HEK293T (cell line): Measurements from ENCODE around the gene ZNHIT6.

Experiments used
- CTCF ChIA-PET: fragments of 350-600 bp; formaldehyde crosslinking; extraction: SDS; loops from one replicate; lab custom pipeline; 2021; ENCODE audit warnings: antibody characterized with exemption, inconsistent platforms; lab: Yijun Ruan, JAX
- POLR2A ChIA-PET: fragments of 350-600 bp; formaldehyde crosslinking; extraction: SDS; loops from one replicate; lab custom pipeline; 2020; ENCODE audit warnings: antibody characterized with exemption, inconsistent platforms; lab: Yijun Ruan, JAX
- DNase-seq: peaks from one replicate; pipeline ENCODE4 v3.0.0; 2012; ENCODE audit warnings: mixed read lengths; ENCODE audit errors: extremely low spot score
- ARNT ChIP-seq: fragments of 450-650 bp; IDR thresholded peaks from 2 replicates; pipeline ENCODE4 v1.6.1; 2017; ENCODE audit warnings: mild to moderate bottlenecking
- BHLHE40 ChIP-seq: fragments of 450-650 bp; IDR thresholded peaks from 2 replicates; pipeline ENCODE4 v1.6.1; 2016; ENCODE audit warnings: mild to moderate bottlenecking, moderate library complexity, borderline replicate concordance
- CTBP1 ChIP-seq: fragments of 450-650 bp; IDR thresholded peaks from 2 replicates; pipeline ENCODE4 v1.6.1; 2016; ENCODE audit warnings: borderline replicate concordance
- ELF4 ChIP-seq: fragments of 450-650 bp; IDR thresholded peaks from 2 replicates; pipeline ENCODE4 v1.6.1; 2017; ENCODE audit warnings: antibody characterized with exemption
- FOXA1 ChIP-seq: fragments of 450-650 bp; IDR thresholded peaks from 2 replicates; pipeline ENCODE4 v1.6.1; 2016; ENCODE audit warnings: mild to moderate bottlenecking
- FOXK2 ChIP-seq: fragments of 450-650 bp; IDR thresholded peaks from 2 replicates; pipeline ENCODE4 v1.6.1; 2016; ENCODE audit warnings: mild to moderate bottlenecking
- FOXM1 ChIP-seq: fragments of 450-650 bp; IDR thresholded peaks from 2 replicates; pipeline ENCODE4 v1.6.1; 2017; ENCODE audit warnings: mild to moderate bottlenecking, borderline replicate concordance
- HDGF ChIP-seq: fragments of 450-650 bp; IDR thresholded peaks from 2 replicates; pipeline ENCODE4 v1.6.1; 2017; ENCODE audit warnings: antibody characterized with exemption, borderline replicate concordance
- L3MBTL2 ChIP-seq: fragments of 450-650 bp; conservative IDR thresholded peaks from 2 replicates; pipeline ENCODE4 v1.6.1; 2016; ENCODE audit warnings: mild to moderate bottlenecking
- LEF1 ChIP-seq: fragments of 450-650 bp; IDR thresholded peaks from 2 replicates; pipeline ENCODE4 v1.6.1; 2017; ENCODE audit warnings: mild to moderate bottlenecking, borderline replicate concordance
- NFRKB ChIP-seq: fragments of 450-650 bp; IDR thresholded peaks from 2 replicates; pipeline ENCODE4 v1.6.1; 2016; ENCODE audit warnings: mild to moderate bottlenecking, moderate library complexity
- SP1 ChIP-seq: fragments of 450-650 bp; IDR thresholded peaks from 2 replicates; pipeline ENCODE4 v1.6.1; 2017
- SUZ12 ChIP-seq: fragments of 450-650 bp; IDR thresholded peaks from 2 replicates; pipeline ENCODE4 v1.6.1; 2016; ENCODE audit warnings: mild to moderate bottlenecking
- TARDBP ChIP-seq: fragments of 450-650 bp; IDR thresholded peaks from 2 replicates; pipeline ENCODE4 v1.6.1; 2016
- ZNF384 ChIP-seq: fragments of 450-650 bp; IDR thresholded peaks from 2 replicates; pipeline ENCODE4 v1.6.1; 2016
- TF ChIP-seq, protein P1 (sequence below): fragments of 450-650 bp; IDR thresholded peaks from 2 replicates; pipeline ENCODE4 v1.6.1; 2016

The ZNHIT6 gene

DNA sequence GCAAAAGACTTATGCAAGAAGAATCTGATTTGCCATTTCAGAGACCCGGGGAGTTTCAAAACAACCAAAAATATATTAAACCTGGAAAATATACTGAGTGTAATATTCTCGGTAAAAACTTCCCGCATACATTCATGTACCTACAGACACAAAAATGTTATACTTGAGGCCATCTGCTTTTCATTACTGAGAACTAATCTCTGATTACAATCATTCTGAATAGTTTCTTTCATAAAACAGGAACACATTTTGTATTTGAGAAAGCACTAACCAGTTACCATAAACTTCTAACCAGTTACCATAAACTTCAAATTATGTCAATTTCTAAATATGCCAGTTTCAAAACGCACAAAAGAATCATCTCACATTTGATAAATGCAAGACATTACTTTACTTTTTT lies 7.8 kb downstream of the ZNHIT6 start:
- DNase-seq: no peak
- no peak for TF ChIP-seq BHLHE40
- TF ChIP-seq SP1: no peak
- no peak for TF ChIP-seq FOXK2
- no peak for TF ChIP-seq TARDBP
- no peak for TF ChIP-seq HDGF
- no peak for TF ChIP-seq FOXA1
- TF ChIP-seq, protein P1, sequence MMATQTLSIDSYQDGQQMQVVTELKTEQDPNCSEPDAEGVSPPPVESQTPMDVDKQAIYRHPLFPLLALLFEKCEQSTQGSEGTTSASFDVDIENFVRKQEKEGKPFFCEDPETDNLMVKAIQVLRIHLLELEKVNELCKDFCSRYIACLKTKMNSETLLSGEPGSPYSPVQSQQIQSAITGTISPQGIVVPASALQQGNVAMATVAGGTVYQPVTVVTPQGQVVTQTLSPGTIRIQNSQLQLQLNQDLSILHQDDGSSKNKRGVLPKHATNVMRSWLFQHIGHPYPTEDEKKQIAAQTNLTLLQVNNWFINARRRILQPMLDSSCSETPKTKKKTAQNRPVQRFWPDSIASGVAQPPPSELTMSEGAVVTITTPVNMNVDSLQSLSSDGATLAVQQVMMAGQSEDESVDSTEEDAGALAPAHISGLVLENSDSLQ: no peak
- no peak for TF ChIP-seq CTBP1
- TF ChIP-seq SUZ12: no peak
- no peak for TF ChIP-seq FOXM1
- TF ChIP-seq L3MBTL2: no peak
- POLR2A ChIA-PET: interaction anchor here (1.4 kb wide), 1 partner anchor 8 kb away, joined by 9 read pairs; the partner anchor contains the start of gene ZNHIT6
- CTCF ChIA-PET: interaction anchor here (1.0 kb wide), 1 partner anchor 8 kb away, joined by 3 read pairs; no protein-coding TSS in a partner anchor

DNA sequence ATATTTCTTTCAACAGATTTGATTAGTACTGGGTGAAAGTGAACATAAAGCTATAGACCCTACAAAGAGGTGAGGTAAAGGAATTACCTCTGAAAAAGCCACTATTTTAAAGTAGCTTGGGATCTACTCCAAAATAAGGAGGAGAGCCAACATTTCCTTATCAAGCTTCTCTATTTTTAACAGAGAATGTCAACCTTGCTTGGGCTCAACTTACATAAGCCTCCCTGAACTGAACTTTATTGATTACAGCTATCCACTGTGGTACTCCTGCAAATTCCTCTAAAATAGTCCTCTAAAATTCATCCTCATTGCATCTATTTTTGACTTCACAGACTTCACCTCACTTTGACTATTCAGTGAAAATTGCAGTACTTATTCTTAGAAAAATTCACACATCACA lies 10.3 kb downstream of the ZNHIT6 start:
- DNase-seq: no peak
- POLR2A ChIA-PET: interaction anchor here (1.3 kb wide), 1 partner anchor 10 kb away, joined by 4 read pairs; the partner anchor contains the start of gene ZNHIT6
- CTCF ChIA-PET: no interaction called here
- no peak for TF ChIP-seq L3MBTL2
- TF ChIP-seq LEF1: no peak
- no peak for TF ChIP-seq ELF4

DNA sequence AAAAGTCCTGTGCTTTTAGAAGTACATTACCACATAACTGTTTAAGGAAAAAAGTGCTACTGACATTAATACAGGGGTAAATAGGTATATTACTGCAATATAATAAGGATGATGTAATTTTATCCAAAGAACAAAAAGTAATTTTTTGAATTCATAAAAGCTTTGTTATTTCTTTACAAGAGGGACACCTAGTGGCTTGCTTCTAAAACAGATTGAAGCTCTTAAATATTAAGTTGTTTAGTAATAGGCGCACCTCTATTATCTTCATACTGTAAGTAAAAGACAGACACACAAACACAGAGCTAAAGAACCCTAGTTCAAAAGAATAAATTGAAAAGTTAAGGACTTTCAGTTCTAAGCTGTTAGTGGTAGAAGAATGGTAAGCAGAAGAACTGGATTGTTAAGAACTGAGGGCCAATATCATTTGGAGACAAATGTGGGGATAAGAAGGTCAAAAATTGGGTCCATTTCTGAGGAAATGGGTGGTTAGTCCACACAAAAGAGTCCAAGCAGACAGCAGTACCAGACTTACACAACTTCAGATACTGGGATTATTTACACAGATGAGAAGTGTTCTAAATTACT lies 15.4 kb downstream of the ZNHIT6 start:
- DNase-seq: no peak
- POLR2A ChIA-PET: interaction anchor here (2.5 to 2.6 kb wide), 2 partner anchors 15 to 112 kb away, joined by 11 to 16 read pairs; partner anchors contain the start of genes CCN1 and ZNHIT6
- no peak for TF ChIP-seq TARDBP
- no peak for TF ChIP-seq FOXK2
- TF ChIP-seq HDGF: no peak
- TF ChIP-seq LEF1: no peak
- TF ChIP-seq SP1: no peak
- no peak for TF ChIP-seq NFRKB
- no peak for TF ChIP-seq ELF4
- no peak for TF ChIP-seq SUZ12
- no peak for TF ChIP-seq ZNF384
- TF ChIP-seq ARNT: no peak
- TF ChIP-seq FOXA1: no peak
- no peak for TF ChIP-seq FOXM1
- TF ChIP-seq CTBP1: no peak
- TF ChIP-seq BHLHE40: no peak
- TF ChIP-seq L3MBTL2: no peak
- TF ChIP-seq, protein P1: no peak
- CTCF ChIA-PET: interaction anchor here (0.6 to 1.9 kb wide), 12 partner anchors 8 to 387 kb away, joined by 3 to 7 read pairs (median 3); no protein-coding TSS in a partner anchor

DNA sequence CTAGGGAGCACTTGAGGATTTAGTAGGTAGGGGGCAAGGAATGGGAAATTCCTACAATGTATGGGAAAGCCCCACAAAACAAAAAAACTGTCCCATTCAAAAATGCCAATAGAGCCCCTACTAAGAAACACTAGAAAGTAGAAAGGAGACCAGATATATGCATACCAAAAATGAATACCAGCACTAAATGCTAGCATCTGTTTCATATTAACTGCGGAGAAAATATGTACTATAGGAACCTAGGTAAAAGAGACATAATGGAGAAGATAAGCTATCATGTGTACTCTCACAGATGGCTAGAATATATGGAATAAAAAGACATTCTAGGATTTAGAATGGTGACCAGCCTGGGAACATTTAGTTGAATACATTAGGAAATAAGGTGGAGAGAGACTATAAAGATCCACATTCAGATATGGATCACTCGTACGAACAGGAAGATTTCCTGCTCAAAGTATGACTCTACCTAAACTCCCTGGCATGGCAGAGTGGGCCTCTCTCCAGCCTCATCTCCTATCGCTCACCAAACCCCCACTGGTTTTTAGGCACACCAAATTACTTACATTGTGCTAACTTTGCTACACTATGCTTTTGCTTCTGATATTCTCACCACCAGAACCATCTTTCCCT lies 18.3 kb downstream of the ZNHIT6 start:
- DNase-seq: no peak
- POLR2A ChIA-PET: no interaction called here
- CTCF ChIA-PET: no interaction called here
- TF ChIP-seq ELF4 (no peak), FOXM1 (no peak), BHLHE40 (no peak), ARNT (no peak), LEF1 (no peak)

DNA sequence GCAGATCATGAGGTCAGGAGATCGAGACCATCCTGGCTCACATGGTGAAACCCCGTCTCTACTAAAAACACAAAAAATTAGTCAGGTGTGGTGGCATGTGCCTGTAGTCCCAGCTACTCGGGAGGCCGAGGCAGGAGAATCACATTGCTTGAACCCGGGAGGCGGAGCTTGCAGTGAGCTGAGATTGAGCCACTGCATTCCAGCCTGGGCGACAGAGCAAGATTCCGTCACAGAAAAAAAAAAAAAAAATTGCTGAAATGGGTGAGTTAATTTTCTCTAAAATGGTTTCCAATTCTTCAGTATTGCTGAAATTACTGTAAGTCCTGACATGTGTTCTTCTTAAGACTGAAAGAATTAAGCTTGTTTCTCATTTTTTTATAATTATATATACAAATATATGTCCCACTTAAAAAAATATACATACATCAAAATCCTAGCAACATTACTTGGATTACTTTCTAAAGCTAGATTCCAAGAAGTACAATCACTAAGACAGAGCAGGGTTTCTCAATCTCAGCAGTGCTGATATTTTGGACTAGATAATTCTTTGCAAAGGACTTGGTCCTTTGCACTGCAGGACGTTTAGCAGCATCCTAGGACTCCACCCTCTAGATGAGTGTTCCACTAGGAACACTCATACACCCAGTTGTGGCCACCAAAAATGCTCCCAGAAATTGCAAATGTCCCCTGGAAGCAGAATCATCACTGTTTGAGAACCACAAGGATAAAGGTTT lies 24.8 kb downstream of the ZNHIT6 start:
- TF ChIP-seq ZNF384: no peak
- TF ChIP-seq HDGF: no peak
- TF ChIP-seq ELF4: no peak
- TF ChIP-seq TARDBP: no peak
- TF ChIP-seq LEF1: no peak
- TF ChIP-seq CTBP1: no peak
- TF ChIP-seq FOXM1: no peak
- no peak for DNase-seq
- ChIA-PET CTCF (interaction anchor here (0.6 kb wide), 1 partner anchor 9 kb away, joined by 3 read pairs; no protein-coding TSS in a partner anchor), POLR2A (interaction anchor here (0.8 kb wide), 1 partner anchor 25 kb away, joined by 4 read pairs; the partner anchor contains the start of gene ZNHIT6)

DNA sequence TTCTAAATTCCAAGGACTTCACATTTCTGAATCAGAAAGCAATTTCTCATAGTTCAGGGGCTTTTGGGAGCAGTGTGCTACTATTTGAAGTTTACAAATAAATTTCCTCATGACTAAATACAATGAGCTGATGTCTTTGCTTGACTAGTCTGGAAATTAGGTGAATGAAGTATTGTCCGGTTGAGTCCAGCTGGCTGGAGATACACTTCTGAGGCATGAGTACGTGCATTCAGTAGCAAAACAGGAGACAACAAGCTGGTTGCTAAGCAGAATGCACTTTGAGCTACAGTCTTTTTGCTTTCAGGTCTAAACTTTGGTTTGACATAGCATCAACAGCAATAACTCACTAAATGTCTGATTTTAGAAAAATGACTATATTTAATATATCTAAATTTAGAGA lies 27.1 kb downstream of the ZNHIT6 start:
- TF ChIP-seq SUZ12 (no peak), ZNF384 (no peak), CTBP1 (no peak), BHLHE40 (no peak), ELF4 (no peak), ARNT (no peak), HDGF (no peak), SP1 (no peak), L3MBTL2 (no peak), FOXK2 (no peak), TARDBP (no peak), FOXM1 (no peak), LEF1 (no peak), FOXA1 (no peak), NFRKB (no peak)
- TF ChIP-seq, protein P1: no peak
- DNase-seq: no peak
- CTCF ChIA-PET: no interaction called here
- POLR2A ChIA-PET: no interaction called here
